ENCODE data around the gene BBLN.

The BBLN gene

GRCh38 chr9:128145951-128146351 is 14.1 kb upstream of the BBLN start:
- TF ChIP-seq POLR2AphosphoS5 (IDR thresholded peaks at IDR 0.05; ENCODE audit: low read depth, low read length) (no peak), SIN3A (IDR thresholded peaks at IDR 0.05; ENCODE audit: borderline replicate concordance, insufficient read depth, low read length) (no peak), TAF1 (IDR thresholded peaks at IDR 0.05; ENCODE audit: borderline replicate concordance, insufficient read depth, low read length) (no peak), FOXP2 (optimal IDR thresholded peaks at IDR 0.05; ENCODE audit: borderline replicate concordance, extremely low read depth, extremely low read length, insufficient read depth) (no peak), REST (IDR thresholded peaks at IDR 0.05; ENCODE audit: insufficient read depth in 1 of 2, low read depth in 2 of 2, low read length in 2 of 2) (no peak)

DNA sequence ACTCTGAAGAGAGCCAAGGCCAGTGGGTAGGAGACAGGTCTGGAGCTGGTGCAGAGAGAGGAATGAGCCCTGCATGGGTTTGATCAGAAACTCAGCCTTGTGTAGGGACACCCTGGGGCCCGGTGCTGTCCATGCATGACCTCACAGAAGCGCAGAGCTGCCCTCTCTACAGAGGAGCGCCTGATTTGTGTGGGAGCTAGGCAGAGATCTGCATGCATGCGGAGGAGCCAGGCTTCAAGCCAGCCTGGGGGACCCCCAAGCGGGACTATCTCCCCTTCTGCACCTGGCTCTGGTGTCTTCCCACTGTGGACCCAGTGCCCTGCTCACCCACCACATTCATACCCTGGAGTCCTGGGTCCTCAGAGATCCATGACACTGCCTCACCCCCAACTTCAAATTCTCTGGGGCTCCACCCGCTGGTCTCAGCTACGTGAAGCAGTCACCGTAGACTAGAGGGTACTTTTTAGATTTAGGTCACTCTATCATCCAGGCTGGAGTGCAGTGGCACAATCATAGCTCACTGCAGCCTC is 13.4 kb upstream of the BBLN start:
- TF ChIP-seq TAF1 (IDR thresholded peaks at IDR 0.05; ENCODE audit: borderline replicate concordance, insufficient read depth, low read length) (no peak), FOXP2 (optimal IDR thresholded peaks at IDR 0.05; ENCODE audit: borderline replicate concordance, extremely low read depth, extremely low read length, insufficient read depth) (no peak), REST (IDR thresholded peaks at IDR 0.05; ENCODE audit: insufficient read depth in 1 of 2, low read depth in 2 of 2, low read length in 2 of 2) (no peak), POLR2AphosphoS5 (IDR thresholded peaks at IDR 0.05; ENCODE audit: low read depth, low read length) (no peak), SIN3A (IDR thresholded peaks at IDR 0.05; ENCODE audit: borderline replicate concordance, insufficient read depth, low read length) (no peak)

- TF ChIP-seq SIN3A (IDR thresholded peaks at IDR 0.05; ENCODE audit: borderline replicate concordance, insufficient read depth, low read length): no peak
- no peak for TF ChIP-seq POLR2AphosphoS5 (IDR thresholded peaks at IDR 0.05; ENCODE audit: low read depth, low read length)
- no peak for TF ChIP-seq REST (IDR thresholded peaks at IDR 0.05; ENCODE audit: insufficient read depth in 1 of 2, low read depth in 2 of 2, low read length in 2 of 2)
- TF ChIP-seq TAF1 (IDR thresholded peaks at IDR 0.05; ENCODE audit: borderline replicate concordance, insufficient read depth, low read length): no peak
- TF ChIP-seq FOXP2 (optimal IDR thresholded peaks at IDR 0.05; ENCODE audit: borderline replicate concordance, extremely low read depth, extremely low read length, insufficient read depth): no peak
Measured at GRCh38 chr9:128148509-128149000, 11.5 kb upstream of the BBLN start.

- TF ChIP-seq FOXP2 (optimal IDR thresholded peaks at IDR 0.05; ENCODE audit: borderline replicate concordance, extremely low read depth, extremely low read length, insufficient read depth) (no peak), REST (IDR thresholded peaks at IDR 0.05; ENCODE audit: insufficient read depth in 1 of 2, low read depth in 2 of 2, low read length in 2 of 2) (no peak), TAF1 (IDR thresholded peaks at IDR 0.05; ENCODE audit: borderline replicate concordance, insufficient read depth, low read length) (no peak), SIN3A (IDR thresholded peaks at IDR 0.05; ENCODE audit: borderline replicate concordance, insufficient read depth, low read length) (no peak)
Measured at GRCh38 chr9:128149001-128149701, 10.9 kb upstream of the BBLN start, which contains the start of gene LCN2. Gene LCN2, plus strand, starts transcription at chr9:128149453. Its CDS starts 73 bp downstream, at chr9:128149526.

Data from PFSK-1 (cell line).